ENCODE measurements around the gene SAA2.
"Not testable (repeated sequence)": the region's sequence is repeated elsewhere in the genome, so short reads cannot be mapped to it uniquely, and the experiment has no call there.

Gene SAA2

DNA sequence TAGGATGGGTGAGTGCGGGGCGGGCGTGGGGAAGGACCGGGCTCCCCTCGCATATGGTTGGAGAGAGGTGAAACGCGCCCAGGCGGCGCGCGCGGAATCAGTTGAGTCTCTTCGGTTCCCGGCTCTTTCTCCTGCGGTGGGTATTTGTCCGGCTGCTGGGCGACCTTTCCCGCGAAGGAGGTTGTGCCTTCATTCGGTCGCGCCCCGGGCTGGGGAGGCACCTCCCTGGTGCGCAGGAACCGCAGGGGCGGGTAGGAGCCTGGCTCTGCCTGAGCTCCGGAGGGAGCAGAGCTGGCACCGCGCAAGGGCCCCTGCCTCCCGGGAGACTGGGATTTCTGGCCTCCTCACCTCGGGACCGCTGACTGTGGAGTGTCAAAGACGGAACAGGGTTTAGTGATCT is 39.4 kb downstream of the SAA2 start:
- H3K79me2 ChIP-seq (ENCODE audit: insufficient read depth, low read depth), result no peaks in the 10 kb centered on the region

DNA sequence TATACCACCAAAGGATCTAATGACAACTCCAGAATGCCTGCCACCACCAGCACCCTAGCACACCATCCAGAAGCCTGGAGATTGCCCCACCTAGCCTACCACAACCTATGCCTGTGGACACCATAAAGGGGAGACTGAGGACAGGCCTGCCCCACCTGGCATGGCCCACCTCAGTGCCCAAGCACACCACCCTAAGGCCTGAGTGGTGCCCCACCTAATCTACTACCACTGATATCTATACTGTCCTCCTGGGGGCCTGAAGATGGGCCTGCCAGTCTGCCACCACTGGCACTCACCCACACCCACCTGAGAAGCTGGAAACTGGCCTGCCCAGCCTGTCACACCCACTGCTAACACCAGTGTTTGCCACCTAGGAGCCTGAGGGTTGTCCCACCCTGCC is 43.7 kb downstream of the SAA2 start:
- no peak overlapping the region for H3K9ac ChIP-seq
- no peaks in the 10 kb centered on the region for H3K79me2 ChIP-seq (ENCODE audit: insufficient read depth, low read depth)
- H3K4me2 ChIP-seq, result no peak overlapping the region
- no peak overlapping the region for H3K4me3 ChIP-seq (IDR thresholded peaks at IDR 0.05; ENCODE audit: insufficient read depth, low read depth, low read length)
- no peaks in the 10 kb centered on the region for H3K36me3 ChIP-seq (ENCODE audit: insufficient read depth)
- TF ChIP-seq, protein P1, sequence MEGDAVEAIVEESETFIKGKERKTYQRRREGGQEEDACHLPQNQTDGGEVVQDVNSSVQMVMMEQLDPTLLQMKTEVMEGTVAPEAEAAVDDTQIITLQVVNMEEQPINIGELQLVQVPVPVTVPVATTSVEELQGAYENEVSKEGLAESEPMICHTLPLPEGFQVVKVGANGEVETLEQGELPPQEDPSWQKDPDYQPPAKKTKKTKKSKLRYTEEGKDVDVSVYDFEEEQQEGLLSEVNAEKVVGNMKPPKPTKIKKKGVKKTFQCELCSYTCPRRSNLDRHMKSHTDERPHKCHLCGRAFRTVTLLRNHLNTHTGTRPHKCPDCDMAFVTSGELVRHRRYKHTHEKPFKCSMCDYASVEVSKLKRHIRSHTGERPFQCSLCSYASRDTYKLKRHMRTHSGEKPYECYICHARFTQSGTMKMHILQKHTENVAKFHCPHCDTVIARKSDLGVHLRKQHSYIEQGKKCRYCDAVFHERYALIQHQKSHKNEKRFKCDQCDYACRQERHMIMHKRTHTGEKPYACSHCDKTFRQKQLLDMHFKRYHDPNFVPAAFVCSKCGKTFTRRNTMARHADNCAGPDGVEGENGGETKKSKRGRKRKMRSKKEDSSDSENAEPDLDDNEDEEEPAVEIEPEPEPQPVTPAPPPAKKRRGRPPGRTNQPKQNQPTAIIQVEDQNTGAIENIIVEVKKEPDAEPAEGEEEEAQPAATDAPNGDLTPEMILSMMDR (conservative IDR thresholded peaks at IDR 0.05; ENCODE audit: low read depth, low read length), result no peak
- H3K27me3 ChIP-seq (ENCODE audit: insufficient read depth, low read depth), result no peaks in the 10 kb centered on the region
- no peaks in the 10 kb centered on the region for H3K4me1 ChIP-seq (ENCODE audit: low read depth, poor library complexity, severe bottlenecking)
- H3K27ac ChIP-seq, result no peak overlapping the region
- H2AFZ ChIP-seq (ENCODE audit: low read depth), result no peak overlapping the region
- no peaks in the 10 kb centered on the region for H4K20me1 ChIP-seq (ENCODE audit: insufficient read depth)

More for the DNA sequence above, 39.4 kb downstream of the SAA2 start:
- no peak overlapping the region for H3K4me2 ChIP-seq
- H3K4me3 ChIP-seq (IDR thresholded peaks at IDR 0.05; ENCODE audit: insufficient read depth, low read depth, low read length), result no peak overlapping the region
- H3K4me1 ChIP-seq (ENCODE audit: low read depth, poor library complexity, severe bottlenecking), result no peaks in the 10 kb centered on the region
- H3K27me3 ChIP-seq (ENCODE audit: insufficient read depth, low read depth), result no peaks in the 10 kb centered on the region
- no peaks in the 10 kb centered on the region for H3K36me3 ChIP-seq (ENCODE audit: insufficient read depth)
- H3K27ac ChIP-seq, result no peak overlapping the region
- no peaks in the 10 kb centered on the region for H4K20me1 ChIP-seq (ENCODE audit: insufficient read depth)
- H3K9ac ChIP-seq, result no peak overlapping the region
- TF ChIP-seq, protein P1 (conservative IDR thresholded peaks at IDR 0.05; ENCODE audit: low read depth, low read length), result no peak
- H2AFZ ChIP-seq (ENCODE audit: low read depth), result no peak overlapping the region

DNA sequence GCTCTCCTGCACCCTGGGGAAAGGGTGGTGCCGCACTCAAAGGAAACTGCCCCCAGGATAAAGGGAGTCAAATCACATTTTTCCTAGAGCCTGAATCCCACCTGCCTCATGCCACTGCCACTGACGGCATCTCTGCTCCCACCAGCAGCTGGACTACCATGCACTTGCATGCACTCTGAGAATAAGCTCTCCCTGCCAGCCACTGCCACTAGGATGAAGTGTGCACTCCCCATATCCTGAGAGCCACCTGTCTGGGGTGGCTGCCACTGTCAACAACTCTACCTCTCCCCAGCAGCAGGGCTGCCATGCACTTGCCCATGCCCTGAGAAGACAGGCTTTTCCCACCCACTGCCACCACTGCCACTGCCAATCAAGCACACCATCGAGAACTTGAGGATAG is 44.2 kb downstream of the SAA2 start:
- Histone ChIP-seq H3K4me1 (ENCODE audit: low read depth, poor library complexity, severe bottlenecking) (no peaks in the 10 kb centered on the region), H3K27ac (no peak overlapping the region), H3K4me3 (IDR thresholded peaks at IDR 0.05; ENCODE audit: insufficient read depth, low read depth, low read length) (no peak overlapping the region), H3K79me2 (ENCODE audit: insufficient read depth, low read depth) (no peaks in the 10 kb centered on the region), H3K36me3 (ENCODE audit: insufficient read depth) (no peaks in the 10 kb centered on the region), H2AFZ (ENCODE audit: low read depth) (no peak overlapping the region), H3K27me3 (ENCODE audit: insufficient read depth, low read depth) (no peaks in the 10 kb centered on the region), H3K9ac (no peak overlapping the region), H4K20me1 (ENCODE audit: insufficient read depth) (no peaks in the 10 kb centered on the region), H3K4me2 (no peak overlapping the region)
- TF ChIP-seq, protein P1 (conservative IDR thresholded peaks at IDR 0.05; ENCODE audit: low read depth, low read length), result no peak

DNA sequence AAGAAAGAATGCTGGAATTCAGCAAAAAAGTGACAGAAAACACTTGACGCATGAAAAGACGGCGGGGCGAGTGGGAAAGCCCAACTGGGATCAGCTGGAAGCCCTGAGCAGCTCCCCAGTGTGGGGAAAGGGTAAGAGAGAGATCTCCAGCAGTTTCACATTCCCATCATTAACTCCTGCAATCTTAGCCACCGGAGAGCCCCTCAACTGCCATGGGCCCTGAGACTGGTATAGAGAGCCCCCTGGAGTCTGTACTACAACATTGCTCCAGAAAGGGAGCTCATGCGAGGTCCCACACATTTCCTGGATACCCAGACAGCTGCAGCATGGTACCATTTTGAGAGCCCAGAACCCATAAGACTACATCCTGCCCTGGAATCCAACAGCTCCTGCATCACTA is 44.7 kb downstream of the SAA2 start:
- no peak overlapping the region for H3K4me2 ChIP-seq
- no peak overlapping the region for H3K9ac ChIP-seq
- H2AFZ ChIP-seq (ENCODE audit: low read depth), result no peak overlapping the region
- H3K36me3 ChIP-seq (ENCODE audit: insufficient read depth), result no peaks in the 10 kb centered on the region
- H3K79me2 ChIP-seq (ENCODE audit: insufficient read depth, low read depth), result no peaks in the 10 kb centered on the region
- no peaks in the 10 kb centered on the region for H3K4me1 ChIP-seq (ENCODE audit: low read depth, poor library complexity, severe bottlenecking)
- no peaks in the 10 kb centered on the region for H3K27me3 ChIP-seq (ENCODE audit: insufficient read depth, low read depth)
- H3K27ac ChIP-seq, result no peak overlapping the region
- no peak overlapping the region for H3K4me3 ChIP-seq (IDR thresholded peaks at IDR 0.05; ENCODE audit: insufficient read depth, low read depth, low read length)
- no peaks in the 10 kb centered on the region for H4K20me1 ChIP-seq (ENCODE audit: insufficient read depth)
- TF ChIP-seq, protein P1 (conservative IDR thresholded peaks at IDR 0.05; ENCODE audit: low read depth, low read length), result 0 out of 2 replicates have a peak, but pooled peaks have one; percentile 11

DNA sequence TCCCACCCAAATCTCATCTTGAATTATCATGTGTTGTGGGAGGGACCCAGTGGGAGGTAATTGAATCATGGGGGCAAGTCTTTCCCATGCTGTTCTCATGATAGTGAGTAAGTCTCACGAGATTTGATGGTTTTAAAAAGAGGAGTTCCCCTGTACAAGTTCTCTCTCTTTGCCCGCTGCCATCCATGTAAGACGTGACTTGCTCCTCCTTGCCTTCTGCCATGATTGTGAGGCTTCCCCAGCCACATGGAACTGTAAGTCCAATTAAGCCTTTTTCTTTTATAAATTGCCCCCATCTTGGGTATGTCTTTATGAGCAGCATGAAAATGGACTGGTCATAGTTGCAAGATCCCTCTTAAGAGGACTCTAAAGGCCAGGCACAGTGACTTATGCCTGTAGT is 50.7 kb downstream of the SAA2 start:
- H3K4me1 ChIP-seq (ENCODE audit: low read depth, poor library complexity, severe bottlenecking); H3K79me2 ChIP-seq (ENCODE audit: insufficient read depth, low read depth); H3K4me2 ChIP-seq; H4K20me1 ChIP-seq (ENCODE audit: insufficient read depth); H3K9ac ChIP-seq; H3K36me3 ChIP-seq (ENCODE audit: insufficient read depth); H3K4me3 ChIP-seq (IDR thresholded peaks at IDR 0.05; ENCODE audit: insufficient read depth, low read depth, low read length); H3K27me3 ChIP-seq (ENCODE audit: insufficient read depth, low read depth); H3K27ac ChIP-seq; H2AFZ ChIP-seq (ENCODE audit: low read depth): not testable (repeated sequence)

Data from KMS-11 (cell line).